SK-N-SH (cell line): Measurements from ENCODE around the gene PRKCB. TPM values are rescaled to one million over a fixed set of nuclear protein-coding genes. Genes with fewer than 3 reads are reported as not detected.

Source experiments
- CTCF ChIA-PET: fragments of 300-600, 350-600 bp; formaldehyde crosslinking; extraction: SDS; loops from one replicate; lab custom pipeline; 2021; lab: Yijun Ruan, JAX
- POLR2A ChIA-PET: fragments of 350-600 bp; sonication (Branson Sonifier 250); formaldehyde crosslinking; extraction: SDS; loops from one replicate; lab custom pipeline; 2020; ENCODE audit warnings: antibody characterized with exemption, inconsistent platforms; lab: Yijun Ruan, JAX
- DNase-seq: peaks from one replicate; pipeline ENCODE4 v3.0.0; 2012
- H2AFZ ChIP-seq: fragments of 200-600 bp; sonication (generic); 2 replicates; pipeline ENCODE4 v1.8.1; 2016; ENCODE audit warnings: antibody characterized with exemption, mild to moderate bottlenecking, low read depth
- H3F3A ChIP-seq: fragments of 200-600 bp; sonication (generic); replicated peaks from 2 replicates; pipeline ENCODE3; 2016; ENCODE audit warnings: antibody characterized with exemption, mild to moderate bottlenecking; ENCODE audit not compliant: insufficient read depth
- H3K27ac ChIP-seq, 2 experiments: fragments of 200-500 bp in 1 of 2; fragments of 200-600 bp in 1 of 2; sonication (Bioruptor generic) in 1 of 2; sonication (generic), shearing (Covaris generic) in 1 of 2; 2 replicates each; pipeline versions ENCODE4 v1.5.1 to v1.6.1; 2014 to 2016; ENCODE audit warnings: low read depth in 2 of 2, inconsistent platforms in 1 of 2, low read length in 1 of 2, mild to moderate bottlenecking in 1 of 2, mixed read lengths in 1 of 2
- H3K27me3 ChIP-seq: fragments of 200-600 bp; sonication (generic), shearing (Covaris generic); 2 replicates; pipeline ENCODE4 v1.6.1; 2016; ENCODE audit warnings: mixed run types; ENCODE audit not compliant: insufficient read depth
- H3K36me3 ChIP-seq, 2 experiments: fragments of 200-500 bp in 1 of 2; fragments of 200-600 bp in 1 of 2; sonication (Bioruptor generic) in 1 of 2; sonication (generic) in 1 of 2; replicated peaks in 1 of 2; 2 replicates each; pipeline versions ENCODE3 to v1.5.1; 2014 to 2016; ENCODE audit warnings: low read length in 1 of 2, mild to moderate bottlenecking in 1 of 2; ENCODE audit not compliant: insufficient read depth in 2 of 2, control insufficient read depth in 1 of 2
- H3K4me1 ChIP-seq, 2 experiments: fragments of 200-500 bp in 1 of 2; fragments of 200-600 bp in 1 of 2; sonication (Bioruptor generic) in 1 of 2; sonication (generic), shearing (Covaris generic) in 1 of 2; 2 replicates each; pipeline versions ENCODE4 v1.5.1 to v1.6.1; 2014 to 2016; ENCODE audit warnings: low read depth in 1 of 2, low read length in 1 of 2, mixed run types in 1 of 2; ENCODE audit not compliant: insufficient read depth in 2 of 2, control insufficient read depth in 1 of 2
- H3K4me2 ChIP-seq: fragments of 200-600 bp; sonication (generic), shearing (Covaris generic); 2 replicates; pipeline ENCODE4 v1.6.1; 2017; ENCODE audit warnings: mixed run types
- H3K4me3 ChIP-seq, 2 experiments: fragments of 200-500 bp in 1 of 2; fragments of 200-600 bp in 1 of 2; sonication (Bioruptor generic) in 1 of 2; sonication (generic), shearing (Covaris generic) in 1 of 2; 2 replicates each; pipeline versions ENCODE4 v1.5.1 to v1.8.1; 2014 to 2016; ENCODE audit warnings: low read depth in 2 of 2, inconsistent platforms in 1 of 2, low read length in 1 of 2, mild to moderate bottlenecking in 1 of 2, mixed read lengths in 1 of 2, moderate library complexity in 1 of 2
- H3K79me2 ChIP-seq: fragments of 200-600 bp; sonication (generic); 2 replicates; pipeline ENCODE4 v1.8.1; 2017; ENCODE audit warnings: mild to moderate bottlenecking; ENCODE audit not compliant: insufficient read depth
- H3K9ac ChIP-seq: fragments of 200-600 bp; sonication (generic); 2 replicates; pipeline ENCODE4 v1.6.1; 2017; ENCODE audit warnings: mixed run types
- H3K9me2 ChIP-seq: fragments of 200-600 bp; sonication (generic); 2 replicates; pipeline ENCODE4 v1.6.1; 2017; ENCODE audit warnings: mixed run types
- H3K9me3 ChIP-seq: fragments of 200-600 bp; sonication (generic); 2 replicates; pipeline ENCODE4 v1.6.1; 2017; ENCODE audit warnings: mixed run types, mild to moderate bottlenecking, moderate library complexity
- H4K20me1 ChIP-seq: fragments of 200-600 bp; sonication (generic); 2 replicates; pipeline ENCODE4 v1.6.1; 2017; ENCODE audit warnings: mild to moderate bottlenecking, mixed run types; ENCODE audit not compliant: insufficient read depth
- CHD2 ChIP-seq: fragments of 150-350 bp; IDR thresholded peaks from 2 replicates; pipeline ENCODE4 v1.6.1; 2018; ENCODE audit warnings: low read length; ENCODE audit not compliant: partially characterized antibody
- EP300 ChIP-seq, 2 experiments: IDR thresholded peaks; 2 replicates each; pipeline versions ENCODE4 v1.4.0 to v1.6.1; 2012; ENCODE audit warnings: borderline replicate concordance in 1 of 2, low read depth in 1 of 2, low read length in 1 of 2
- FOXJ3 ChIP-seq: sonication (generic); formaldehyde crosslinking; IDR thresholded peaks from 2 replicates; pipeline ENCODE4 v1.5.1; 2020; ENCODE audit warnings: mild to moderate bottlenecking, missing genetic modification reagents
- IRF3 ChIP-seq: fragments of 150-350 bp; IDR thresholded peaks from 2 replicates; pipeline ENCODE4 v1.6.1; 2016; ENCODE audit warnings: mild to moderate bottlenecking, low read depth, low read length
- MEF2A ChIP-seq: IDR thresholded peaks from 2 replicates; pipeline ENCODE4 v1.4.0; 2012; ENCODE audit warnings: low read depth, borderline replicate concordance
- PBX3 ChIP-seq: IDR thresholded peaks from 2 replicates; pipeline ENCODE4; 2012
- RFX5 ChIP-seq: IDR thresholded peaks from 2 replicates; pipeline ENCODE4 v1.6.1; 2012; ENCODE audit warnings: mild to moderate bottlenecking, improper control_type of control experiment, low read length
- RXRA ChIP-seq: IDR thresholded peaks from 2 replicates; pipeline ENCODE4 v1.4.0; 2012; ENCODE audit warnings: low read depth, mild to moderate bottlenecking, borderline replicate concordance
- TAF1 ChIP-seq: IDR thresholded peaks from 2 replicates; pipeline ENCODE4 v1.6.1; 2012; ENCODE audit warnings: low read depth, mild to moderate bottlenecking, low read length, moderate library complexity, borderline replicate concordance
- TEAD4 ChIP-seq: IDR thresholded peaks from 2 replicates; pipeline ENCODE4 v1.4.0; 2012; ENCODE audit warnings: mild to moderate bottlenecking, borderline replicate concordance; ENCODE audit not compliant: insufficient read depth
- USF2 ChIP-seq: fragments of 150-350 bp; IDR thresholded peaks from 2 replicates; pipeline ENCODE4 v1.6.1; 2017; ENCODE audit warnings: antibody characterized with exemption, low read length, low read depth, borderline replicate concordance
- YY1 ChIP-seq: IDR thresholded peaks from 2 replicates; pipeline ENCODE4 v1.4.0; 2012; ENCODE audit warnings: low read depth, mild to moderate bottlenecking
- WGBS: methylation state at CpG from one replicate; pipeline ENCODE4 v1.1.6; 2017; ENCODE audit warnings: low lambda C conversion rate; 5-methylcytosine and 5-hydroxymethylcytosine counted together
- polyA plus RNA-seq, 3 experiments: library from polyadenylated mRNA; depleted of rRNA; stranded (reverse); fragments of >200 nt; gene quantifications; 2 replicates each; pipeline ENCODE4 v1.2.3, GENCODE V29; 2012

Gene PRKCB
- polyA plus RNA-seq, 1 of the 3 experiments (the other 2 are of a cell fraction) = 0.12 TPM

GRCh38 chr16:23847251-23847650, 11.5 kb downstream of the PRKCB start:
- ChIA-PET POLR2A (no interaction called here), CTCF (no interaction called here)
- WGBS = 13% methylated on average over 3 of the region's 3 CpGs
- DNase-seq = no peak
- Histone ChIP-seq H3K9me3 (no peaks in the 10 kb centered on the region), H3K4me3 (no peak overlapping the region), H3K27me3 (no peaks in the 10 kb centered on the region), H3K27ac (no peak overlapping the region), H2AFZ (no peak overlapping the region), H3K79me2 (no peaks in the 10 kb centered on the region), H4K20me1 (no peaks in the 10 kb centered on the region), H3K4me1 (no peaks in the 10 kb centered on the region), H3K36me3 (no peaks in the 10 kb centered on the region), H3F3A (no peaks in the 10 kb centered on the region), H3K9me2 (no peaks in the 10 kb centered on the region), H3K4me2 (no peak overlapping the region), H3K9ac (no peak overlapping the region)
- TF ChIP-seq EP300 (IDR thresholded peaks at IDR 0.05; ENCODE audit: borderline replicate concordance in 1 of 2, low read depth in 1 of 2, low read length in 1 of 2) (no peak), TAF1 (no peak)

- Histone ChIP-seq H3K9me3 (no peaks in the 10 kb centered on the region), H3K4me2 (no peak overlapping the region), H3K4me1 (no peaks in the 10 kb centered on the region), H3K9ac (no peak overlapping the region), H3F3A (no peaks in the 10 kb centered on the region), H3K27ac (no peak overlapping the region), H2AFZ (no peak overlapping the region), H3K9me2 (no peaks in the 10 kb centered on the region), H3K36me3 (no peaks in the 10 kb centered on the region), H3K4me3 (no peak overlapping the region), H4K20me1 (no peaks in the 10 kb centered on the region), H3K79me2 (no peaks in the 10 kb centered on the region), H3K27me3 (no peaks in the 10 kb centered on the region)
- CTCF ChIA-PET = interaction anchor here (1.0 kb wide), 1 partner anchor 12 kb away, joined by 3 read pairs; no protein-coding TSS in a partner anchor
- no peak for TF ChIP-seq USF2
- no peak for TF ChIP-seq IRF3
- TF ChIP-seq TAF1 = no peak
- TF ChIP-seq TEAD4 = no peak
- no peak for TF ChIP-seq YY1
- no peak for TF ChIP-seq RXRA
- no peak for TF ChIP-seq FOXJ3 (CRISPR knock-in tag)
- TF ChIP-seq MEF2A = no peak
- no peak for TF ChIP-seq PBX3
- no peak for TF ChIP-seq RFX5
- TF ChIP-seq CHD2 = no peak
- no peak for TF ChIP-seq EP300 (IDR thresholded peaks at IDR 0.05; ENCODE audit: borderline replicate concordance in 1 of 2, low read depth in 1 of 2, low read length in 1 of 2)
- POLR2A ChIA-PET = no interaction called here
- 8% methylated on average over 3 of the region's 3 CpGs for WGBS
- DNase-seq = no peak
Observed at GRCh38 chr16:23847948-23848347, 12.2 kb downstream of the PRKCB start.
